IPS DF 4.7 (cell line): ENCODE results near the gene MED15.
"Not testable (repeated sequence)": the region's sequence is repeated elsewhere in the genome, so short reads cannot be mapped to it uniquely, and the experiment has no call there.

ENCODE experiments used
- DNase-seq: peaks from one replicate; pipeline ENCODE4 v3.0.0-alpha.2; 2013; ENCODE audit warnings: low spot score; ENCODE audit errors: extremely low read depth

MED15 gene

DNA sequence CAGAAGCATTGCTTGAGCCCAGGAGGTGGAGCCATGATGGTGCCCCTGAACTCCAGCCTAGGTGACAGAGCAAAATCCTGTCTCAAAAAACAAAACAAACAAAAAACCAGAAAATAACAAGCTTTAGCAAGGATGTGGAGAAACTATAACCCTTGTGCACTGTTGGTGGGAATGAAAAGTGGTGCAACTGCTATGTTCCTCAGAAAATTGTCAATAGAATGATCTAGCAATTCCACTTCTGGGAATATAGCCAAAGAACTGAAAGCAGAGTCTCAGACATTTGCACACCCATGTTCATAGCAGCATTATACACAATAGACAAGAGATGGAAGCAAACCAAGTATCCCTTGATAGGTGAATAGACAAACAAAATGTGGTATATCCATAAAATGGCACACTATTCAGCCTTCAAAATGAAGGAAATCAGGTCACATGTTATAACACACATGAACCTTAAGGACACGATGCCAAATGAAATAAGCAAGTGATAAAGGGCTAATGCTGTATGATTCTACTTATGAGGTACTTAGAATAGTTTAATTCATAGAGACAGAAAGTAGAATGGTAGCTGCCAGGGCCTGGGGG, 27.7 kb upstream of the MED15 start:
- DNase-seq: no peak

DNA sequence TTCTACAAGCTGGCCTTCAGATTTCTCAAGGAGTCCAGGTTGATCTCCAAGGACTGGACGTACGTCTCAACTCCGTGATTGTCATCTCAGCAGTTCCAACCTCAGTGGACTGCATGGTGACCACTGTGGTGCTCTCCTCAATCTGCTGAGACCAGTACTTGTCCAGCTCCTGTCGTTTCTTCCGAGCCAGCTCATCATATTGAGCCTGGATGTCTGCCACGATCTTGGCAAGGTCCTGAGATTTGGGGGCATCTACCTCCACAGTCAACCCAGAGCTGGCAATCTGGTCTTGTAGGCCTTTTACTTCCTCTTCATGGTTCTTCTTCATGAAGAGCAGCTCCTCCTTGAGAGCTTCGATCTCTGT, 24.3 kb upstream of the MED15 start:
- not testable (repeated sequence) for DNase-seq

DNA sequence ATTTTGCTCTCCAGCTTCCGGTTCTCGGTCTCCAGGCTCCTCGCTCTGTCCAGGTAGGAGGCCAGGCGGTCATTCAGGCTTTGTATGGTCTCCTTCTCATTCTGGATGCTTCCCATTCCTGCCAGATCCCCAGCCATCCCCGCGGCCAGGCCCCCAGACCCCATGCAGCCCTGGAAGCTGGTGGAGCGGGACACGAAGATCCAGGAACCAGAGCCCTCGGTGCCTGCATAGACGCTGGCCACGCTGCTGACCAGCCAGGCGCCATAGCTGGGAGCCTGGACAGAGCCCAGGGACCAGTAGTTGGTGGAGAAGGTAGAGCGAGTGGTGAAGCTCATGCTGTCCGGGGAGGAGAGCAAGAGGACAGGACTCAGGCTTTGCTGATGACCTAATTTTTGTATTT, 23.6 kb upstream of the MED15 start:
- DNase-seq: no peak

DNA sequence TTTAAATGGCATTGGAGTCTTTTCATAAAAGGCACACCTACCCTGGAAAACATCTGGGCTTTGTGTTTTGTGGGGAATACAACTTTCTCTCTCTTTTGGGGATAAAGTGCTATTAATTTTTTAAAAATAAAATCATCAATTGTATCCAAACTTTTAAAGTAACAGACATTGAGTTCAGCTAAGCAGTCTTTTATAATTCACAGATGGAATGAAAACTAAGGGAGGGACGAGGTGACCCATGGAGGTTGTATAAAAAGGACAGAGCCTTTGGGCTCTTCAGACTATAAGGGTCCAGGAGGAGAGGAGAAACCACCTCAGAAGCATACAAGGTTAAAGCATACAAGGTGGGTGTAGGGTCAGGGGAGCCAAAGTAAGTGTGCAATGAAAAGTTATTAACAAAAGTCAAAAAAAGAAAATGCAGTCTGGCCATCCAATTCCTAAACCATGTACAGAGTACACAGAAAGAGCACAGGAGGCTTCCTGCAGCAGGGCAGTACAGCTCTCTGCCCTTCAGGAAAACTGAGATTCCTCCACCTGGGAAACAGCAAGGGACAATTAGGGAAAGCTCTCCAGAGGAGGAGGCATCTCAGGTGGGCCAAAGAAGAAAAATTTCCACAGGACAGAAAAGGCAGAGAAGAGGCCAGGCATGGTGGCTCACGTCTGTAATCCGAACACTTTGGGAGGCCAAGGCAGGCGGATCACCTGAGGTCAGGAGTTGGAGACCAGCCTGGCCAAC, 22.3 kb upstream of the MED15 start:
- DNase-seq: no peak

DNA sequence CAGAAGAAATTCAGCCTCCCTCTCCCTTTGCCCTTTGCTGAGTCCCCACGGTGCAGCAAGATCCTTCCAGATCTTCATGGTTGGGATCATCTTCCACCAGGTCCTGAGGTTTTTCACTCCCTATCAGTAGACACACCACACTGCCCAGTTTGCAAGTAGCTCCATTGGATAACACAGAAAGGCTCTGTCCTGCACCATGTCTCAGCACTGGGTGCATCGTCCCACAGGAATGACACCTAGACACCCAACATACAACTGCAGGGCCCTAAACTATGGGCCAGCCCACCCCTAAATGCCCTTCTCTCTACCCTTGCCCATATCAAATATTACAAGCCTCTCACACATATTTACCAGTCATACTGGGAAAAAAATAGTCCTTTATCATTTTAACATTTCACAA, 21.2 kb upstream of the MED15 start:
- no peak for DNase-seq

DNA sequence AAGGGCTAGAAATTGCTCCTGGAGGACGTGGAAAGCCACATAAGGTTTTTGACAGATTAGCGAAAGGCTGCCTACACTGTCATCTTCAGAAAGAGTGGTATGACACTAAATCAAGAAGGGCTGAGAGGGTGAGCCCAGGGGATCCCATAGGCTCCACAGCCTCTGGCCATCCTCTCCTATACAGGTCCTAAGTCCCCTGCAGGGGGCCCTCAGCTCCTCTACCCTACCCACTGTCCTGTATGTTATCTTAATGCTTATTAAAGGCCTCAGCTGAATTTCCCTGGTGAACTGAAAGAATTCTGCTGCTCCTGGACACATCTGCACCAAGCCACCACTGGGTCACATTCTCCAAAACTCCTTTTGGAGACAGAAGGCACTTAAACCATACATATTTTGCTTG, 19.7 kb upstream of the MED15 start:
- DNase-seq: no peak

DNA sequence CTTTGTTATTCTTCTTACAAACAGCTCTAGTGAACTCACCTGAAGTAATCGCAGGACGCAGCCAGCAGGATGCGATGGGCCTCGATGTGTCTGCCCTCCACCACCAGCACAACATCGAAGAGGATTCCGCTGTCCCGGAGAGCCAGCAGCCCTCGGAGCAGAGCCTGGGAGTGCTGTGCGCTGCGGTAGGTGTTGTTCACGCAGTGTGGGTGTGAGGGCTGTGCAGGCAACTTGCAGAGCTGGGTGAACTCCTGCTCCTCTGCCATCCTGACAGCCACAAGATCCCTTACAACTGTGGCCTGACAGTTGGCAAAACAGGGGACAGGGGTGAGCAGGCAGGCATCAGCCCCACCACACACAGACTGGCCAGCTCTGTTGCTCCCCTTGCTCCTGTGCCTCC, 18.5 kb upstream of the MED15 start:
- no peak for DNase-seq

DNA sequence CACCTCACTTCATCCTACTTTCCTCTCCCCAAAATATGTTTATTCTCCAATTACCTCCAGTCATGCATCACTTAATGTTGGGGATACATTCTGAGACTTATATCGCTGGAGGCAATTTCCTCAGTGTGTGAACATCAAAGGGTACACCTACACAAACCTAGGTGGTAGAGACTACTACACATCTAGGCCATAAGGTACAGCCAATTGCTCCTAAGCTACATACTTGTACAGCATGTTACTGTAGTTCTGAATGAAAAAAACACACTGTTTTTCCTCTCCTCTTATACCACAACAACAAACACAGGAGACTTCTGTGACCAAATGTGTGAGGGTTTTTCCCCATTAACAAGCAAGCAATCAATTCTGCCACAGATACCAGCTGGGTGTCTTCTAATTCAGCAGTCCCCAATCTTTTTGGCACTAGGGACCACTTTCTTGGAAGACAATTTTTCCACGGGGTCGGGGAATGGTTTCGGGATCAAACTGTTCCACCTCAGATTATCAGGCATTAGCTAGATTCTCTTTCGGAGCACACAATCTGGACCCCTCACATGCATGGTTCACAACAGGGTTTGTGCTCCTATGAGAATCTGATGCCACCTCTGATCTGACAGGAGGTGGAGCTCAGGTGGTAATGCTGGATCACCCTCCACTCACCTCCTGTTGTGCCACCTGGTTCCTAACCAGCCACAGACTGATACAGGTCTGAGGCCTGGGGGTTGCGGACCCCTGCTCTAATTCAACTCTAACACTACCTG, 17.0 kb upstream of the MED15 start:
- DNase-seq: no peak

DNA sequence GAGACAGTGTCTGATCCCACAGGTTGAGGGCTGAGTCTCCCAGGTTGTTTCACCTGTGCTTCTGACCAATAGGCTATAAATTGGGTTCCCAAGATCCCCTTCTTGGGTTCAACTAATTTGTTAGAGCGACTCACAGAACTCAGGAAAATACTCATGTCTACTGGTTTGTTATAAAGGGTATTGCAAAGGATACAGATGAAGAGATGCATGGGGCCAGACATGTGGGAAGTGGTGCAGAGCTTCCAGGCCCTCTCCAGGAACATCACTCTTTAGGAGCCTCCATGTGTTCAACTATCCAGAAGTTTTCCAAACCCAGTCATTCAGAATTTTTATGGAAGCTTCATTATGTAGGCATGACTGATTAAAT, 16.5 kb upstream of the MED15 start:
- DNase-seq: no peak

DNA sequence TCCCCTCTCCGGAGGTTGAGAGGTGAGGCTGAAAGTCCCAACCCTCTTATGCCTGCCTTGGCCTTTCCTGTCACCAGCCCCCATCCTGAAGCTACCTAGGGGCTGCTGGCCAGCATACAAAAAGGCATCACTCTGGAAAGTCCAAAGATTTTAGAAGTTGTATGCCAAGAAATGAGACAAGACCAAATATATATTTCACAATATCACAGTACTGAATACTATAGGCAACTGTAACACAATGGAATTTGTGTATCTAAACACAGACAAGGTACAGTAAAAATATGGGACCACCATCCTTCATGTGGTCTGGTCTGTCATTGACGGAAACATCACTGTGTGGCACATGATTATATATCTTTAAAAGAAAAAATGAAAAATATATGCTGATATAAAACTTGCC, 16.1 kb upstream of the MED15 start:
- no peak for DNase-seq

DNA sequence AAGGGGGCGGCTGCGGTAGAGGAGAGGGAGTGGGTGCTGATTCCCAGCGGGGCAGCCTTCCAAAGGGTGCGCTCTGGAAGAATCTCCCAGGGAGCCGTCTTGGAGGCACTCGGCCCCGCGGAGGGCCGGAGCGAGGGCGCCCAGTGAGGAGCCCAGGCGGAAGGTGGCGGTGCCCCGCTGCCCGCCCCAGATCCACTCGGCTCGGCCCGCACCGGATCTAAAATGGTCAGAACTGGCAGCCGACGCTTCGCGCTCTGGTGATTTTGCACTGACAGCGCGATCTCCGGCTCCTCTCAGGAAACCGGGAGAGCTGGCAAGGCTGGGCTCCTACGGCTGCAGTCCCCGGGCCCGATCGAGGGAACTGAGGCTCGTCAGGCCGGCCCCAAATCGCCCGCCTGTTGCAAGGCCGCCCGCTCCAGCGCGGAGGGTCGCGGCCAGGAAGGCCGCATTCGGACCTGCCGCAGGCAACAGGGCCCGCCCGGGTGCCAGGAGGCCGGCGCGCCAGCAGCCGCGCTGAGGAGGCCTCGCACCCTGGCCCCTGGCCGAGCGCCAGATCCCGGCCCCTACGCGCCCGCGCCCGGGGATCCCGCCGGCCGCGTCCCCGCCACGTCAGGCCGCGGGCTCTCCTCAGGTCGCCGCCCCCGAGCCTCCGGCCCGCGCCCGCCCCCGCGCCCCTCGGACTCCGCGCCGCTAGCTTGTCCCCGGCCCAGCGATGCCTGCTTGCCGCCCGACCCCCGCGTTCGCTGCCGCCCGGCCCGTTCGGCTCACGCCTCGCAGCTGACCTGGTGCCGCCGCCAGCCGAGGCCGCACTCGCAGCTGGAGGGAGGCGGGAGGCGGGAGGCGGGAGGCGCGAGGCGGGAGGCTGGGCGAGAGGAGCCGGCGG, 12.2 kb upstream of the MED15 start, which contains the start of gene KLHL22:
TSS of gene KLHL22 (minus strand) at position 818 of the 883 bp plus-strand sequence. CDS start 6,584 bp downstream, outside the sequence.
- DNase-seq: no peak

DNA sequence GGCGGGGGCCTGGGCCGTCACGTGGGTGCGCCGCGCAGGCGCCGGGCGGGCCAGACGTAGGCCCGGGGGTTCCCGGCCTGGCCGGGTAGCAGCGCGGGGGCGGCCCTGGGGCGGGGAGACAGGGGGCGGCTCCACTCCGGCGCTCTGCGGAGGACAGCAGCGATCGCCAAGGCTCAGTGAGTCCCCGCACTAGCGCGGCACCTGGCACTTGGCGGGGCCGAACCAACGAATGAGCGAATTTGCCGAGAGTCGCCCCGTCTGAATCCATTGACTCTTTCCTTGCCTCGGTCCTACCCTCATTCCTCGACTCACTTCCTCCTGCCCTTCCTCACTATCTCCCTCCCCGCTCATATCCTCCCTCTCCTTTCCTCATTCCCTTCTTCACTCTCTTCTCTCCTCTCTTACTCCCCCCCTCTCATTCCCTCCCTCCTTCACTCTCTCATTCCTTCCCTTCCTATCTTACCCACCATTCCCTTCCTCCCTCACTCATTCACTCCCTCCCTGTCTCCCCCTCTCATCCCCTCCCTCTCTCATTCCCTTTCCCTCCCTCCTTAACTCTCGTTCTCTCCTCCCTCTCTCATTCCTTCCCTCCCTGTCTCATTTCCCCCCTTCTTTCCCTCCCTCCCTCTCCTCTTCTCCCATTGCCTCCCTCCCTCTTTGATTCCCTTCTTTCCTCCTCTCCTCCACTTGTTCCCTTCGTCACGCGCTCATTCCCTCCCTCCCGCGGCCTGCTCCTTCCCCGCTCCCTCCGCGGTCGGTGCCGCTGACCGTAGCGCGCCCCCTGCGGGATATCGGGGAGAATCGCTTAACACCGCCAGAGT, 11.3 kb upstream of the MED15 start:
- DNase-seq: peak; percentile 68

DNA sequence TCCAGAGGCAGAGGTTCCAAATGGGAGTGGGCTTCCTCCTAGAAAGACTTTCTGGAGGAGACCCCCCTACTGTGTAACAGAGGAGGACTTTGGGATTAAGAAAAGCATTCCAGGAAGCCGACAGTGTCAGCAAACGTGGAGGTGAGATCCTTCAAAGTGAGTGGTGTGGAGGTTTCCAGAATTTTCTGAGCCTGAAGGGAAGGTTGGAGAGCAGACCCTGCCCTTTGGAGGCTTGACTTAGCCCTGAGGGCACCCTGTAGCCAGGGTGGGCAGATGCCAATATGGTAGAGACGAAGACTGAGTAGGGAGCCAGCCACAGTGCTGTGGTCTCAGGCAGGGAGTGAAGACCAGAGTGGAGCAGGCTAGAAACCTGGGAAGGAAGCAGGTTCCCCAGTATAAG, 10.0 kb upstream of the MED15 start:
- DNase-seq: no peak

DNA sequence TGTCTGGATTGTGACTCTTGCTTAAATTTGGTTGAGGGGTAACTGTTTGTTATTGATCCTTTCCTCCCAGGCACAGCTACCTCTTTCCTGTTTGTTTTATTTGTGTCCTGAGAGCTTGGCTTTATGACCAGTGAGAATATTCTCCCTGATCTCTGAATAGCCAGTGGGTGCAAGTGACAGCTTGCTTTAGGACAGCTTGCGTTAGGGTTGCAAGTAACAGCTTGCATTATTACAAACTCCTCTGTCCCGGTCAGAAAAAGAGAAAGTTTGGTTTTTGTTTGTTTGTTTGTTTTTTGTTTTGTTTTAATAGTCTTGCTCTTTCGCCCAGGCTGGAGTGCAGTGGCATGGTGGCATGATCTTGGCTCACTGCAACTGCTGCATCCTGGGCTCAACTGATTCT, 8.5 kb upstream of the MED15 start:
- DNase-seq: no peak

DNA sequence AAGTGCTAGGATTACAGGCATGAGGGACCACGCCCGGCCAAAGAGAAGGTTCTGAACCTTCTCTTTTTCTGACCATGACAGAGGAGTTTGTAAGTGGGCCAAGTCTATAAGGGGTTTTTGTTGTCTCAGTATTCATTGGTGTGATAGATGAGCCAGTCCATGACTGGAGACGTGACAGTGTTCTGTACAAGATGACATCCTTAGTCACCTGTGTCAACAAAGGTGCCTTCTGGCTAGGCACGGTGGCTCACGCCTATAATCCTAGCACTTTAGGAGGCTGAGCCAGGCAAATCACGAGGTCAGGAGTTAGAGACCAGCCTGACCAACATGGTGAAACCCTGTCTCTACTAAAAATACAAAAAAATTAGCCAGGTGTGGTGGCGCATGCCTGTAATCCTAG, 7.6 kb upstream of the MED15 start:
- DNase-seq: no peak

DNA sequence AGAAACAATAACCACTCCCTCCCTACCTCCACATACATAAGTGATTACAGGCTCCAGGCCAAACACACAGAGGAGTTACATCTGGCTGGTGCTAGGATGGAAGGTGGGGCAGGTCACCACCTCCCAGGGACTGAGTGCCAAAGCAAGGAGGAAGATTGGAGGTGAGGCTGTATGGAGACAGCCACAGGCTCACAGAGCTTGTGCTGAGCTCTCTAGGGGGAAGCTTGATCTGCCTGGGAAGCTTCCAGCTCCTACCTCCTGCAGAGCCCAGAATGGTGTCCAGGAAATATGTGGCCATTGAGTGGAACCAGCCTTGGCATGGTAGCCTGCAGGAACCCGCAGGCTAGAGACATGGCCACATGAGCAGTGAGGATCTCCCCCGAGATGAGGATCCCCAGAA, 3.6 kb upstream of the MED15 start:
- DNase-seq: no peak

DNA sequence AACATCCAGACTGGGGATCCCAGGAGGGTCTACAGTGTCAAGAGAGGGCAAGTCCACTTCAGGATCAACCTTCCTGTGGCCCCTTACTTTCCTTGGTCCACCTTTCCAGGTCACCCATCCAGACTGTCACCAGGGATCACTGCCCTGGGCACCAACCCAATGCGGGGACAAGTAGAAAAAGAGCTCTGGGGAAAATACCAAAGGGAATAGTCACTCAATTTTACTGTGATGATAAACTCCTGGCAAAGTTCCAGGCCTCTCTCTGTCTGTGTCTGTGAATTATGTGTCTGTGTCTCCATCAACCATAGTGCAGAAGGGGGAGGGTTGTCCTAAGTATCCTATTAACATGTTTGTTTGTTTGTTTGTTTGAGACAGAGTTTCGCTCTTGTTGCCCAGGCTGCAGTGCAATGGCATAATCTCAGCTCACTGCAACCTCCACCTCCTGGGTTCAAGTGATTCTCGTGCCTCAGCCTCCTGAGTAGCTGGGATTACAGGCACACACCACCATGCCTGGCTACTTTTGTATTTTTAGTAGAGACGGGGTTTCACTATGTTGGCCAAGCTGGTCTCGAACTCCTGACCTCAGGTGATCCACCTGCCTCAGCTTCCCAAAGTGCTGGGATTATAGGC, 3.0 kb upstream of the MED15 start:
- DNase-seq: not testable (repeated sequence)

DNA sequence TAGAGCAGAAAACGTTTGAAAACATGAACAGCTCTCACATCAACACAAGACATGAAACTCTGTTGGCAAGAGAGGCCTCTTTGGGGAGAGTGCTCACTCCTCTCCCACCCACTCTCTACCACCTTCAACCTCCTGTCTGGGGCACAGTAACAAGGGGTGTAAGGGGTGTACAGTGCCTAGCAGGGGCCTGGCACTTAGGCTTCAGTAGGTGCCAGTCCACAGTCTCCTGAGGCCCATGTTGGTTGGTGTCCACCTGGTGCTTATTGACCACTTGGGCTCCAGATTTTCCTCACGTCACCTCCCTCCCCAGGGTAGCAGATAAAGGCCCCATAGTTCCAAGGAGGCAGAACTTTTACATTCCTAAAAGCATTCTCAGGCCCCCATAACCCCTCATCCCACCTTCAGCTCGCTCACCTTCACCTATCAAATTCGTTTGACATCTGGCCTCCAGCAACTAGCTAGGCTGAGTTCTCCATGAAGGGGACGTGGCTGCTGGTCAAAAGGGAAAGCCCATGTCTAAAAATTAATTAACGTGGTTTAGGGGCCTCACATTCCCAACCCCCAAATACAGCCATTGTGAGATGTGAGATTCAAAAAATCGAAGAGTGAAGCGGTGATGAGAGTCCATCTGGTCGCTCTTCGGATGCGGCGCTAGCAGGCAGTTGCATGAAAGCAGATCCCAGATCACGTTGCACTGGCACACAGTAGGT, 712 bp upstream of the MED15 start:
- DNase-seq: no peak

DNA sequence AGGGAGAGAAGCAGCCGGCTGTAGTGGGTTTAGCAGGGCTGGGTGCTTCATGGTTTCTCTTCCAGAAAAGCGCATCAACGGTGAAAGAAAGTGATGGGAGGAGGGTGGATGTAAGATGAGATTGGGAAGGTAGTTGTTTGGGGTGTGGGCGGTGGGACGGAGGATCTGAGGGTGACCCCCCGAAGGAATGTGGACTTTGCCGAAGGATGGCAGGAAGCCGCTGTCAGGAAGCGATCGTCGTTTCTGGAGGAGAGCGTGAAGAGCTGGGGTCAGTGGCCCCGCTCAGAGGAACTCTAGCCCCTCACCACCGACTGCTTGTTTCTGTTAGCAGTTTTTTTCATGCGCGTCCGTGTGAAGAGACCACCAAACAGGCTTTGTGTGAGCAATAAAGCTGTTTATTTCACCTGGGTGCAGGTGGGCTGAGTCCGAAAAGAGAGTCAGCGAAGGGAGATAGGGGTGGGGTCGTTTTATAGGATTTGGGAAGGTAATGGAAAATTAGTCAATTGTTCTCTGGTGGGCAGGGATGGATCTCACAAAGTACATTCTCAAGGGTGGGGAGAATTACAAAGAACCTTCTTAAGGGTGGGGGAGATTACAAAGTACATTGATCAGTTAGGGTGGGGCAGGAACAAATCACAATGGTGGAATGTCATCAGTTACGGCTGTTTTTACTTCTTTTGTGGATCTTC, 801 bp downstream of the MED15 start:
- not testable (repeated sequence) for DNase-seq
